Kidney (tissue), 14 donors: ENCODE measurements around the gene PIK3R3. TPM values are rescaled to one million over a fixed set of nuclear protein-coding genes. Genes with fewer than 3 reads are reported as not detected.

Experiments used
- DNase-seq, 5 donors: peaks; one replicate each; pipeline ENCODE4 v3.0.0-alpha.2; 2013 to 2020
- FAIRE-seq: peaks from 2 replicates; lab custom pipeline; 2012; peaks lifted over from hg19 to GRCh38; lab: Jason Lieb, UNC
- H3K27ac ChIP-seq, 2 donors: one replicate each; pipeline ENCODE4 v1.7.0; 2013; ENCODE audit warnings: low read depth in 2 of 2, low read length in 2 of 2, inconsistent platforms in 1 of 2
- H3K27me3 ChIP-seq: one replicate; pipeline ENCODE4 v1.7.1; 2013; ENCODE audit warnings: low read length, inconsistent platforms; ENCODE audit not compliant: control insufficient read depth, insufficient read depth
- H3K36me3 ChIP-seq, 3 donors: one replicate each; pipeline versions ENCODE4 v1.7.0 to v1.7.1; 2013; ENCODE audit warnings: low read length in 3 of 3, control low read depth in 1 of 3, inconsistent platforms in 1 of 3; ENCODE audit not compliant: insufficient read depth in 3 of 3, control insufficient read depth in 2 of 3
- H3K4me1 ChIP-seq, 3 donors: one replicate each; pipeline versions ENCODE4 v1.7.0 to v1.7.1; 2013; ENCODE audit warnings: low read length in 3 of 3, inconsistent platforms in 1 of 3, low read depth in 1 of 3; ENCODE audit not compliant: control insufficient read depth in 2 of 3, insufficient read depth in 2 of 3
- H3K4me3 ChIP-seq, 3 donors: one replicate each; pipeline versions ENCODE4 v1.7.0 to v1.8.1; 2013; ENCODE audit warnings: low read length in 3 of 3, control low read depth in 1 of 3, inconsistent platforms in 1 of 3
- H3K9ac ChIP-seq, 3 donors: one replicate each; pipeline versions ENCODE4 v1.7.0 to v1.7.1; 2013; ENCODE audit warnings: low read length in 3 of 3, control low read depth in 1 of 3, inconsistent platforms in 1 of 3
- H3K9me3 ChIP-seq, 3 donors: one replicate each; pipeline versions ENCODE4 v1.7.0 to v1.7.1; 2013; ENCODE audit warnings: low read length in 3 of 3, control low read depth in 1 of 3, inconsistent platforms in 1 of 3; ENCODE audit not compliant: control insufficient read depth in 2 of 3, insufficient read depth in 1 of 3
- intact Hi-C: fragments of 100-400 bp; cut with DNase I; formaldehyde crosslinking; loops from one replicate; pipeline ENCODE4 v1.11.1; 2022
- polyA plus RNA-seq: library from polyadenylated mRNA; stranded (reverse); fragments of 350-450 nt; fragmentation: Illumina TruSeq; extraction: RNeasy Lipid Tissue Mini Kit (QIAGEN cat#74804); gene quantifications from one replicate; pipeline ENCODE4 v1.2.3, GENCODE V29; 2014; ENCODE audit warnings: low read depth, low replicate concordance; ENCODE audit not compliant: insufficient read depth
- total RNA-seq: library from RNA; stranded (reverse); fragmentation: NEBNext Ultra II Directional; extraction: Animal tissue kit (Norgen Biotek cat#: 25700); gene quantifications from one replicate; pipeline ENCODE4 v1.2.1, GENCODE V29; 2021
- TF ChIP-seq, protein P1 (sequence below): IDR thresholded peaks from 3 replicates; pipeline ENCODE4 v1.5.1; 2012; ENCODE audit warnings: mild to moderate bottlenecking, moderate library complexity, borderline replicate concordance; ENCODE audit not compliant: insufficient read depth; ENCODE audit errors: extremely low read depth
- donor health status: control.
- donor health status: control.
- donor health status: control.
- donor health status: control.
- donor health status: control.
- donor health status: DM: yes; HTN: yes; CAD: no.
- donor health status: Normal renal cell carcinoma (clear cell type).

The PIK3R3 gene
- total and polyA plus RNA-seq, 2 donors from 2014 or later: 9.7 to 44.2 TPM

DNA sequence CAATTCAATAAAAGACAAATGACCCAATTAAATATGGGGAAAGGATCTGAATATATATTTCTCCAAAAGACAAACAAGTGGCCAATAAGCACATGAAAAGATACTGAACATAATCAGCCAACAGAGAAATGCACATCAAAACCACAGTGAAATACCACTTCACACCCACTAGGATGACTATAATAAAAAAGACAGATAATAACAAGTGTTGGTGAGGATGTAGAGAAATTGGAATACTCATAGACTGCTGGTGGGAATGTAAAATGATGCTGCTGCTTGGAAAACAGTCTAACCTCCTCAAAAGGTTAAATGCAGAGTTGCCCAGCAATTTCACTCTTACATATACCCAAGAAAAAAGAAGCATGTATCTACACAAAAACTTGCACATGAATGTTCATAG is 48.9 kb downstream of the PIK3R3 start:
- Histone ChIP-seq H3K9me3 (no peaks in the 10 kb centered on the region), H3K4me3 (no peak overlapping the region), H3K9ac (no peak overlapping the region), H3K27me3 (no peaks in the 10 kb centered on the region), H3K27ac (no peak overlapping the region), H3K4me1 (no peaks in the 10 kb centered on the region), H3K36me3 (no peaks in the 10 kb centered on the region)
- intact Hi-C loops: no loop called here
- DNase-seq: no peak
- TF ChIP-seq, protein P1, sequence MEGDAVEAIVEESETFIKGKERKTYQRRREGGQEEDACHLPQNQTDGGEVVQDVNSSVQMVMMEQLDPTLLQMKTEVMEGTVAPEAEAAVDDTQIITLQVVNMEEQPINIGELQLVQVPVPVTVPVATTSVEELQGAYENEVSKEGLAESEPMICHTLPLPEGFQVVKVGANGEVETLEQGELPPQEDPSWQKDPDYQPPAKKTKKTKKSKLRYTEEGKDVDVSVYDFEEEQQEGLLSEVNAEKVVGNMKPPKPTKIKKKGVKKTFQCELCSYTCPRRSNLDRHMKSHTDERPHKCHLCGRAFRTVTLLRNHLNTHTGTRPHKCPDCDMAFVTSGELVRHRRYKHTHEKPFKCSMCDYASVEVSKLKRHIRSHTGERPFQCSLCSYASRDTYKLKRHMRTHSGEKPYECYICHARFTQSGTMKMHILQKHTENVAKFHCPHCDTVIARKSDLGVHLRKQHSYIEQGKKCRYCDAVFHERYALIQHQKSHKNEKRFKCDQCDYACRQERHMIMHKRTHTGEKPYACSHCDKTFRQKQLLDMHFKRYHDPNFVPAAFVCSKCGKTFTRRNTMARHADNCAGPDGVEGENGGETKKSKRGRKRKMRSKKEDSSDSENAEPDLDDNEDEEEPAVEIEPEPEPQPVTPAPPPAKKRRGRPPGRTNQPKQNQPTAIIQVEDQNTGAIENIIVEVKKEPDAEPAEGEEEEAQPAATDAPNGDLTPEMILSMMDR: no peak
- no peak for FAIRE-seq

DNA sequence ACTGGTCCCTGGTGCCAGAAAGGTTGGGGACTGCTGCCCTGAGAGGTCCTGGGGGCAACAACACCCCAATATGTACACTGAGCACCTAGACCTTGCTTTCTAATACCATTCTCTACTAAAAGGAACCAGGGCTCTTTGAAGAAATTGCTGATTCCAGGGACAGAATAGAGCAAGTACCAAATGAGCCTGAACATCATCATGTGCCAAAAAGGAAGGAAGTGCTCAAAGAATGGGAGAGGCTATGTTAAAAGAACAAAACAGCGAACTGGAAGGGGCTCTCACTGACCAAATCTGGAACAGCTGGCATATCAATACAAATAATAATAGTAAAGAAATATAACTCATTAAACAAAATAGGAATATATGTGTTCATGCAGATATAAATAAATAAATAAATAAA is 50.8 kb downstream of the PIK3R3 start:
- peaks cover 0 to under 1% (median 0%) of the 10 kb centered on the region in 3 donors for H3K4me1 ChIP-seq
- DNase-seq: no peak
- H3K9me3 ChIP-seq: no peaks in the 10 kb centered on the region
- no peak overlapping the region for H3K9ac ChIP-seq
- H3K4me3 ChIP-seq: no peak overlapping the region
- no peak overlapping the region for H3K27ac ChIP-seq
- intact Hi-C loops: no loop called here
- H3K27me3 ChIP-seq: no peaks in the 10 kb centered on the region
- no peak for FAIRE-seq
- no peaks in the 10 kb centered on the region for H3K36me3 ChIP-seq
- TF ChIP-seq, protein P1: no peak

DNA sequence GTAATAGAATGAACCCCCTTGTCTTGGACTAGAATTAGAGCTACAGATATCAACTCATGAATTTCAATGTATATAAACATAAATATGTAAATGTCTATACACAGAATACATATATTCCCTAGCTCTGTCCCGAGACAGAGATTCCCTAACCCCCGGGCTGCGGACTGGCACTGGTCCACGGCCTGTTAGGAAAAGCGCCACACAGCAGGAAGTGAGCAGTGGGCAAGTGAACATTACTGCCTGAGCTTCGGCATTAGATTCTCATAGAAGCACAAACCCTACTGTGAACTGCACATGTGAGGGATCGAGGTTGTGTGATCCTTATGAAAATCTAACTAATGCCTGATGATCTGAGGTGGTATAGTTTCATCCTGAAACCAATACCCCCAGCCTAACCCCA is 51.2 kb downstream of the PIK3R3 start:
- H3K4me1 ChIP-seq: peaks cover 0 to 2% (median 0%) of the 10 kb centered on the region in 3 donors
- H3K9ac ChIP-seq: no peak overlapping the region
- FAIRE-seq: no peak
- no peaks in the 10 kb centered on the region for H3K27me3 ChIP-seq
- no peak overlapping the region for H3K4me3 ChIP-seq
- DNase-seq: no peak
- TF ChIP-seq, protein P1: no peak
- intact Hi-C loops: no loop called here
- no peaks in the 10 kb centered on the region for H3K9me3 ChIP-seq
- no peaks in the 10 kb centered on the region for H3K36me3 ChIP-seq
- H3K27ac ChIP-seq: no peak overlapping the region

DNA sequence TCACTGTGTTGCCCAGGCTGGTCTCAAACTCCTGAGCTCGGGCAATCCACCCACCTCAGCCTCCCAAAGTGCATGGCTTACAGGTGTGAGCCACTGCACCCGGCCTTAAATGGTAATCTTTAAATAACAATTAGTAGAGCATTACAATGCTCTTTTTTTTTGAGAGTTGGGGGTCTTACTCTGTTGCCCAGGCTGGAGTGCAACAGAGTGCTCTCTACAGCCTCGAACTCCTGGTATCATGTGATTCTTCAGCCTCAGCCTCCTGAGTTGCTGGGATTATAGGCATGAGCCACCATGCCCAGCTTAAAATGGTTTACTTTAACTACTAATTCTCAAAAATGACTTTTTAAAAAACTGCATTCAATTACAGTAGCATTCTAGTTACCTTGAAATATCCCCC is 52.2 kb downstream of the PIK3R3 start:
- no peak overlapping the region for H3K27ac ChIP-seq
- H3K27me3 ChIP-seq: no peaks in the 10 kb centered on the region
- H3K4me3 ChIP-seq: no peak overlapping the region
- H3K4me1 ChIP-seq: peaks cover 0 to 2% (median 0%) of the 10 kb centered on the region in 3 donors
- intact Hi-C loops: no loop called here
- H3K9me3 ChIP-seq: no peaks in the 10 kb centered on the region
- TF ChIP-seq, protein P1: no peak
- H3K9ac ChIP-seq: no peak overlapping the region
- H3K36me3 ChIP-seq: no peaks in the 10 kb centered on the region
- DNase-seq (no peak), FAIRE-seq (no peak)
